GM12891 (cell line): Measurements from ENCODE around the gene PPIP5K2.

Source experiments
- POLR2A ChIP-seq: IDR thresholded peaks from 2 replicates; pipeline ENCODE4 v1.6.1; 2011; ENCODE audit warnings: low read depth, low read length, control low read depth
- POLR2AphosphoS5 ChIP-seq: IDR thresholded peaks from 2 replicates; pipeline ENCODE4 v1.6.1; 2011; ENCODE audit warnings: low read depth, low read length, control low read depth
- SPI1 ChIP-seq: IDR thresholded peaks from 2 replicates; pipeline ENCODE4 v1.6.1; 2011; ENCODE audit warnings: low read depth, low read length, control low read depth
- TAF1 ChIP-seq: IDR thresholded peaks from 2 replicates; pipeline ENCODE4 v1.6.1; 2011; ENCODE audit warnings: low read depth, low read length, control low read depth

DNA sequence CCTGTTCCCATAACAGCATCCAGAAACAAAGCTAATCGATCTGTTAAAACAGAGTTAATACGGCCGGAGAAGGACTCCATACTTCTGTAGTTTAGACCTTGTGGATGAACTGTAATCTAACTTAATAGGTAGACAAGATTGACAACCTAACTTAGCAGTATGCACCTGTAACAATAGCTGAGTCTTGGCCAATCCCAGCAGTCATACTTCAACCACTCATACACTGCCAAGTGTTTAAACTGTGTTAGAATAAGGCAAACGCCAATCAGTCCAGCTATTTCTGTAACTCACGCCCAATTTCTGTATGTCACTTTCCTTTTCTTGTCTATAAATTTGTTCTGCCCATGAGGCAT, 104.8 kb downstream of the PPIP5K2 start:
- no peak for TF ChIP-seq TAF1
- no peak for TF ChIP-seq POLR2A
- no peak for TF ChIP-seq POLR2AphosphoS5
- TF ChIP-seq SPI1, result no peak
